Fibroblast of the aortic adventitia (primary cell): ENCODE results near the gene PTBP3. TPM values are rescaled to one million over a fixed set of nuclear protein-coding genes. Genes with fewer than 3 reads are reported as not detected.

Experiments
- DNase-seq: peaks from one replicate; pipeline ENCODE4 v3.0.0-alpha.2; 2010; ENCODE audit warnings: low read depth
- H3K4me3 ChIP-seq: 2 replicates; pipeline ENCODE4 v1.5.1; 2011; ENCODE audit warnings: low read depth, mild to moderate bottlenecking, control low read depth, low read length, moderate library complexity
- small RNA-seq: library from RNA; depleted of rRNA; stranded (forward); fragments of <200 nt; gene quantifications from one replicate; pipeline ENCODE3, GENCODE V24; 2012
- total RNA-seq: library from RNA; depleted of rRNA; stranded (reverse); fragments of >200 nt; gene quantifications from 2 replicates; pipeline ENCODE4 v1.2.3, GENCODE V29; 2012; ENCODE audit warnings: low replicate concordance
- TF ChIP-seq, protein P1 (sequence below): IDR thresholded peaks from 2 replicates; pipeline ENCODE4 v1.5.1; 2011; ENCODE audit warnings: mild to moderate bottlenecking, low read length, control low read depth, inconsistent platforms; ENCODE audit not compliant: insufficient read depth

PTBP3 gene
- total RNA-seq, 1 donor, result 32.4 TPM

DNA sequence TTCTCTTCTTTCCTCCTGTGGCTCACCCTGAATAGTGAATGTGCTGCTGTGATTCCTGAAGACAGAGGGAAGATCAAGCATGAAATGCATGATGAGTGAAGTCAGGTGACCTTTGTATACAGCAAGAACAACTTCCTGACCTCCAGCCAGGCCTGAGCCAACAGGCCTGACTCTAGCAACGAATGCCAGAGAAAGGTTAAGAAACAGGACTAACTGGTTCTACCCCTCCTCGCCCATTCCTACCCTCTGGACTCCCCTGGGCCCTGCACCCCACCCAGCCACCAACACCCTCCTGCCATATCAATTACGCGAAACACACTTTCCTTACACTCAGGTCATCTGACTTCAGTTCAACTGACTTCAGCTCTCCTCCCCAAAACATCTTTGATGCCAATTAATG is 163.2 kb downstream of the PTBP3 start:
- TF ChIP-seq, protein P1, sequence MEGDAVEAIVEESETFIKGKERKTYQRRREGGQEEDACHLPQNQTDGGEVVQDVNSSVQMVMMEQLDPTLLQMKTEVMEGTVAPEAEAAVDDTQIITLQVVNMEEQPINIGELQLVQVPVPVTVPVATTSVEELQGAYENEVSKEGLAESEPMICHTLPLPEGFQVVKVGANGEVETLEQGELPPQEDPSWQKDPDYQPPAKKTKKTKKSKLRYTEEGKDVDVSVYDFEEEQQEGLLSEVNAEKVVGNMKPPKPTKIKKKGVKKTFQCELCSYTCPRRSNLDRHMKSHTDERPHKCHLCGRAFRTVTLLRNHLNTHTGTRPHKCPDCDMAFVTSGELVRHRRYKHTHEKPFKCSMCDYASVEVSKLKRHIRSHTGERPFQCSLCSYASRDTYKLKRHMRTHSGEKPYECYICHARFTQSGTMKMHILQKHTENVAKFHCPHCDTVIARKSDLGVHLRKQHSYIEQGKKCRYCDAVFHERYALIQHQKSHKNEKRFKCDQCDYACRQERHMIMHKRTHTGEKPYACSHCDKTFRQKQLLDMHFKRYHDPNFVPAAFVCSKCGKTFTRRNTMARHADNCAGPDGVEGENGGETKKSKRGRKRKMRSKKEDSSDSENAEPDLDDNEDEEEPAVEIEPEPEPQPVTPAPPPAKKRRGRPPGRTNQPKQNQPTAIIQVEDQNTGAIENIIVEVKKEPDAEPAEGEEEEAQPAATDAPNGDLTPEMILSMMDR, result no peak
- H3K4me3 ChIP-seq, result no peak overlapping the region
- DNase-seq, result no peak

- DNase-seq, result no peak
- TF ChIP-seq, protein P1, result no peak
- no peak overlapping the region for H3K4me3 ChIP-seq
These were observed 164.1 kb downstream of the PTBP3 start for GRCh38 chr9:112169368-112169767.

- no peak for DNase-seq
- no peak overlapping the region for H3K4me3 ChIP-seq
- TF ChIP-seq, protein P1, result no peak
These were observed 165.2 kb downstream of the PTBP3 start for GRCh38 chr9:112168197-112168596.

Small RNAs within 50 kb of the gene (small RNA-seq; reads per million reads assigned to genes)
- not detected for gene RF00019
- not detected for gene RN7SL430P
- not detected for gene RN7SL57P
- not detected for gene RNA5SP295

Other genes with a start within 250 kb of the PTBP3 start
- gene SUSD1, start 158.3 kb downstream of the PTBP3 start, total RNA-seq, result 11.4 and 16.4 TPM in 2 replicates
- gene HSDL2, start 46.5 kb upstream of the PTBP3 start, total RNA-seq, result 49.7 and 54.9 TPM in 2 replicates
- 1.4 and 2.9 TPM in 2 replicates for gene KIAA1958, start 153.2 kb upstream of the PTBP3 start, total RNA-seq